Endodermal cell (in vitro differentiated cells): ENCODE data around the gene RNF224. TPM values are rescaled to one million over a fixed set of nuclear protein-coding genes. Genes with fewer than 3 reads are reported as not detected.

Experiments
- DNase-seq: peaks from one replicate; pipeline ENCODE4 v3.0.0-alpha.2; 2017
- H3K27ac ChIP-seq: 2 replicates; pipeline ENCODE4 v1.5.1; 2013; ENCODE audit warnings: mild to moderate bottlenecking, low read depth, low read length, moderate library complexity
- H3K27me3 ChIP-seq: 2 replicates; pipeline ENCODE4 v1.6.1; 2013; ENCODE audit warnings: mild to moderate bottlenecking, low read length, moderate library complexity; ENCODE audit not compliant: insufficient read depth, control insufficient read depth, poor library complexity, severe bottlenecking
- H3K36me3 ChIP-seq: 2 replicates; pipeline ENCODE4 v1.7.0; 2013; ENCODE audit warnings: mild to moderate bottlenecking, low read length, moderate library complexity; ENCODE audit not compliant: control insufficient read depth, insufficient read depth
- H3K4me1 ChIP-seq: one replicate; pipeline ENCODE4 v1.7.0; 2013; ENCODE audit warnings: low read length; ENCODE audit not compliant: control insufficient read depth, insufficient read depth
- H3K4me3 ChIP-seq: 2 replicates; pipeline ENCODE4 v1.5.1; 2013; ENCODE audit warnings: mild to moderate bottlenecking, low read length, moderate library complexity
- H3K9ac ChIP-seq: 2 replicates; pipeline ENCODE4 v1.6.1; 2013; ENCODE audit warnings: mild to moderate bottlenecking, low read length, moderate library complexity; ENCODE audit not compliant: poor library complexity, severe bottlenecking; ENCODE audit errors: extremely low read depth
- H3K9me3 ChIP-seq: 2 replicates; pipeline ENCODE4 v1.6.1; 2013; ENCODE audit warnings: mild to moderate bottlenecking, low read length, moderate library complexity; ENCODE audit not compliant: control insufficient read depth
- H3K27ac Mint-ChIP-seq: 2 replicates; pipeline ENCODE4 v1.8.0; 2020; ENCODE audit warnings: mixed read lengths
- H3K27me3 Mint-ChIP-seq: 2 replicates; pipeline ENCODE4 v1.8.0; 2021; ENCODE audit warnings: mild to moderate bottlenecking, mixed read lengths; ENCODE audit not compliant: insufficient read depth
- H3K36me3 Mint-ChIP-seq: 2 replicates; pipeline ENCODE4 v1.8.0; 2020; ENCODE audit warnings: low read depth, mixed read lengths
- H3K4me1 Mint-ChIP-seq: 2 replicates; pipeline ENCODE4 v1.8.0; 2020; ENCODE audit warnings: mixed read lengths
- H3K4me3 Mint-ChIP-seq: 2 replicates; pipeline ENCODE4 v1.8.0; 2020; ENCODE audit warnings: mild to moderate bottlenecking, moderate library complexity, mixed read lengths
- H3K9me3 Mint-ChIP-seq: 2 replicates; pipeline ENCODE4 v1.8.0; 2020; ENCODE audit warnings: mild to moderate bottlenecking, mixed read lengths
- WGBS, 2 experiments: methylation state at CpG; one replicate each; pipeline versions ENCODE4 v1.1.5 to v1.1.7; 2013; ENCODE audit warnings: missing lambda C conversion rate in 2 of 2, mixed read lengths in 1 of 2; ENCODE audit not compliant: insufficient coverage in 1 of 2, insufficient read length in 1 of 2; 5-methylcytosine and 5-hydroxymethylcytosine counted together
- total RNA-seq, 2 donors: library from RNA; stranded (reverse); fragmentation: NEBNext Ultra II Directional in 1 of 2; extraction: Animal tissue kit (Norgen Biotek cat#: 25700) in 1 of 2; gene quantifications; 2 replicates in 1 of 2; 3 replicates in 1 of 2; pipeline ENCODE4 v1.2.1, GENCODE V29; 2021
- TF ChIP-seq, protein P1 (sequence below): fragments of 200-600 bp; sonication (generic); conservative IDR thresholded peaks from 2 replicates; pipeline ENCODE4 v1.5.0; 2021; ENCODE audit warnings: antibody characterized with exemption, mild to moderate bottlenecking

The RNF224 gene
- total RNA-seq, 2 donors from 2014 or later, result 0.24 to 0.38 TPM

DNA sequence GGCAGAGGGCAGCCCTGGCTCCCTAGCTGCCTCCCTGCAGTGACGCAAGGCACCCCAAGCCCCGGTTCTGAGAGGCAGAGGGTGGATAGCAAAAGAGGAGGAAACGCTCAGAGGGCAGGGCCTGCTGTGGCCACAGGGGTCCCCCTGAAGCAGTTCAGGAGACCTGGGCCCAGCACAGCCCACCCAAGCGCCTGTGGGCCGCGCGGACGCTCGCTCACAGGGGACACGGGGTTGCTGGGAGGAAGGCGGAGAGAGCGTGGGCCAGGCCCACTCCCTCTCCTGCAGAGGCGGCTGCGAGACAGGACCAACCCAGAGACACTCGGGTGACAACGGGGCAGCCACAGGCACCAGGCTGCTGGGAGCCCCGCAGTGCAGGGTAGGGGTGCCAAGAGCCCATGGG, 47.5 kb upstream of the RNF224 start:
- Histone ChIP-seq H3K27me3 (peaks cover 14% of the 10 kb centered on the region), H3K27ac (no peak overlapping the region), H3K9ac (no peak overlapping the region), H3K4me3 (no peak overlapping the region), H3K36me3 (peaks cover 7% of the 10 kb centered on the region), H3K9me3 (no peaks in the 10 kb centered on the region), H3K4me1 (no peaks in the 10 kb centered on the region)
- no peak for DNase-seq
- Mint-ChIP-seq H3K27me3 (no peaks in the 10 kb centered on the region), H3K27ac (no peak overlapping the region), H3K4me1 (no peaks in the 10 kb centered on the region), H3K36me3 (peaks cover 22% of the 10 kb centered on the region), H3K9me3 (no peaks in the 10 kb centered on the region), H3K4me3 (no peak overlapping the region)
- WGBS, 2 experiments, result 93 to 98% methylated on average over 10 to 17 of the region's 17 CpGs
- TF ChIP-seq, protein P1, sequence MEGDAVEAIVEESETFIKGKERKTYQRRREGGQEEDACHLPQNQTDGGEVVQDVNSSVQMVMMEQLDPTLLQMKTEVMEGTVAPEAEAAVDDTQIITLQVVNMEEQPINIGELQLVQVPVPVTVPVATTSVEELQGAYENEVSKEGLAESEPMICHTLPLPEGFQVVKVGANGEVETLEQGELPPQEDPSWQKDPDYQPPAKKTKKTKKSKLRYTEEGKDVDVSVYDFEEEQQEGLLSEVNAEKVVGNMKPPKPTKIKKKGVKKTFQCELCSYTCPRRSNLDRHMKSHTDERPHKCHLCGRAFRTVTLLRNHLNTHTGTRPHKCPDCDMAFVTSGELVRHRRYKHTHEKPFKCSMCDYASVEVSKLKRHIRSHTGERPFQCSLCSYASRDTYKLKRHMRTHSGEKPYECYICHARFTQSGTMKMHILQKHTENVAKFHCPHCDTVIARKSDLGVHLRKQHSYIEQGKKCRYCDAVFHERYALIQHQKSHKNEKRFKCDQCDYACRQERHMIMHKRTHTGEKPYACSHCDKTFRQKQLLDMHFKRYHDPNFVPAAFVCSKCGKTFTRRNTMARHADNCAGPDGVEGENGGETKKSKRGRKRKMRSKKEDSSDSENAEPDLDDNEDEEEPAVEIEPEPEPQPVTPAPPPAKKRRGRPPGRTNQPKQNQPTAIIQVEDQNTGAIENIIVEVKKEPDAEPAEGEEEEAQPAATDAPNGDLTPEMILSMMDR, result no peak

DNA sequence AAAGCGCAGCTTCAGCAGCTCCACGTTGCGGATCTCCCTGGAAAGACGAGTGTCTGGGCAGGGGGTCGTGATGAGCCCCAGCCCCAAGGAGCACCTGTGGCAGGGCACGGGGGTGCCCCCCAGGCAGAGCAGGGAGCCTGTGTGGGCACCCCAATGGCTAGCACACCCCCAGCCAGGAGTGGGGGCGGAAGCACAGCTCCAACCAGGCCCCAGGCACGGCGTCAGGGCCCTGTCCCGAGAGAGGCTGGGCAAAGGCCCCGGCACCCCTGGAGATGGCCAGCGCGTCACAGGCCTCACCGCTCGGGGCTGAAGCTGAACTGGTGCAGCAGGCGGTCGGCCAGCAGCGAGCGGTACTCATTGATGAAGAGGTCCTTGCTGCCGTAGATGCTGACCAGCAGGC, 46.8 kb upstream of the RNF224 start:
- Histone ChIP-seq H3K27me3 (peaks cover 8% of the 10 kb centered on the region), H3K27ac (no peak overlapping the region)
- H3K27me3 Mint-ChIP-seq, result no peaks in the 10 kb centered on the region

DNA sequence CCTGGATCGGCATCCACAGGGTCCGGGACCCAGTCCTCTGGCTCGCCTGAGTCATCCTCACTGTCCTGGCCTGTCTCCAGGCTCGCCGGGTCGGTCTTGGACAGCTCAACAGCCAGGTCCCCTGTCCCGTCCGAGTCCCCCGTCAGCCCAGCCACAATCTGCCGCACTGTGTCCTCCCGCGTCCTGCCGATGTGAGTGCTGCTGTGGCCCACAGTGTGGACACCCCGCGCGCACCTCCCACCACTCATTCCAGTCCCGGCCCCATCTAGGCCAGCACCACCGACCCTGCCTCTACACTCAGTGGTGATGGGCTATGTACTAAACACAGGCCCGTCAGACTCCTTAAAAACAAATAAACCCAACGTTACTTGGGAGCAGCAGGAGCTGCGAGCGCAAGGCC, 45.6 kb upstream of the RNF224 start:
- H3K9me3 Mint-ChIP-seq, result no peaks in the 10 kb centered on the region
- H3K27ac Mint-ChIP-seq, result no peak overlapping the region
- no peak overlapping the region for H3K4me3 ChIP-seq
- H3K4me3 Mint-ChIP-seq, result no peak overlapping the region
- peaks cover 1% of the 10 kb centered on the region for H3K4me1 ChIP-seq
- peaks cover 12% of the 10 kb centered on the region for H3K36me3 ChIP-seq
- no peaks in the 10 kb centered on the region for H3K27me3 ChIP-seq
- H3K27me3 Mint-ChIP-seq, result no peaks in the 10 kb centered on the region
- peaks cover 2% of the 10 kb centered on the region for H3K4me1 Mint-ChIP-seq
- H3K9me3 ChIP-seq, result no peaks in the 10 kb centered on the region
- no peak overlapping the region for H3K27ac ChIP-seq
- DNase-seq, result no peak
- TF ChIP-seq, protein P1, result no peak
- H3K36me3 Mint-ChIP-seq, result peaks cover 22% of the 10 kb centered on the region
- no peak overlapping the region for H3K9ac ChIP-seq
- 94 to 96% methylated on average over 13 to 22 of the region's 22 CpGs for WGBS, 2 experiments

More for the DNA sequence above, 46.8 kb upstream of the RNF224 start:
- Histone ChIP-seq H3K4me1 (no peaks in the 10 kb centered on the region), H3K4me3 (no peak overlapping the region), H3K9ac (no peak overlapping the region), H3K9me3 (no peaks in the 10 kb centered on the region), H3K36me3 (peaks cover 7% of the 10 kb centered on the region)
- Mint-ChIP-seq H3K4me3 (no peak overlapping the region), H3K27ac (no peak overlapping the region), H3K4me1 (no peaks in the 10 kb centered on the region), H3K36me3 (peaks cover 22% of the 10 kb centered on the region), H3K9me3 (no peaks in the 10 kb centered on the region)
- DNase-seq, result no peak
- TF ChIP-seq, protein P1, result no peak
- 94 to 98% methylated on average over 17 to 20 of the region's 20 CpGs for WGBS, 2 experiments
